ENCODE results near the gene DTL. TPM values are rescaled to one million over a fixed set of nuclear protein-coding genes. Genes with fewer than 3 reads are reported as not detected.

The DTL gene
- total RNA-seq, 2 experiments from 2014 or later = 92.0 to 95.9 TPM

DNA sequence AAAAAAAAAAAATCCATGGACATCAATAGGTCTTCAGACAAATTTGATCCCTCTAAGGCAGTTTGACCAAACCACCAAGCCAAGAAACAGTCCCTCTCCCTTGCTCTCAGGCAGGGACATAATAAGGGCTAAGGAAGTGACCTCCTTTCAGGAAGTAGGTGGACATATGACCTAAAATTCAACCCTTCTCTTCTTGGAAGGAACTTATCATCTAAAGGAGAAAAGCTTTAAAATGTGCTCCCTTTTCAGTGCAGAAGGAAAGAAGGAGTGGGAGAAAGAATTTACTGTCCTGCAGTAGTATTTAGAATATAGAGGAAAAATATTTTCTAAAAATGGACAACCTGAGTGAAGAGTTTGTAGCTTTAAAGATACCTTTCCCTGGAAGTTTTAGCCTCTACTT is 118.1 kb downstream of the DTL start:
- no peaks in the 10 kb centered on the region for H3K36me3 Mint-ChIP-seq (ENCODE audit: low read depth)
- no peaks in the 10 kb centered on the region for H3K9me3 Mint-ChIP-seq
- H3K4me1 Mint-ChIP-seq (ENCODE audit: low read depth) = peaks cover 1% of the 10 kb centered on the region
- intact Hi-C loops (cut with micrococcal nuclease) = no loop called here
- TF ChIP-seq, protein P1, sequence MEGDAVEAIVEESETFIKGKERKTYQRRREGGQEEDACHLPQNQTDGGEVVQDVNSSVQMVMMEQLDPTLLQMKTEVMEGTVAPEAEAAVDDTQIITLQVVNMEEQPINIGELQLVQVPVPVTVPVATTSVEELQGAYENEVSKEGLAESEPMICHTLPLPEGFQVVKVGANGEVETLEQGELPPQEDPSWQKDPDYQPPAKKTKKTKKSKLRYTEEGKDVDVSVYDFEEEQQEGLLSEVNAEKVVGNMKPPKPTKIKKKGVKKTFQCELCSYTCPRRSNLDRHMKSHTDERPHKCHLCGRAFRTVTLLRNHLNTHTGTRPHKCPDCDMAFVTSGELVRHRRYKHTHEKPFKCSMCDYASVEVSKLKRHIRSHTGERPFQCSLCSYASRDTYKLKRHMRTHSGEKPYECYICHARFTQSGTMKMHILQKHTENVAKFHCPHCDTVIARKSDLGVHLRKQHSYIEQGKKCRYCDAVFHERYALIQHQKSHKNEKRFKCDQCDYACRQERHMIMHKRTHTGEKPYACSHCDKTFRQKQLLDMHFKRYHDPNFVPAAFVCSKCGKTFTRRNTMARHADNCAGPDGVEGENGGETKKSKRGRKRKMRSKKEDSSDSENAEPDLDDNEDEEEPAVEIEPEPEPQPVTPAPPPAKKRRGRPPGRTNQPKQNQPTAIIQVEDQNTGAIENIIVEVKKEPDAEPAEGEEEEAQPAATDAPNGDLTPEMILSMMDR (IDR thresholded peaks at IDR 0.05) = no peak
- DNase-seq (no peak), ATAC-seq (no peak)
- POLR2A ChIA-PET = no interaction called here
- no peaks in the 10 kb centered on the region for H3K27me3 Mint-ChIP-seq
- no peak overlapping the region for H3K27ac Mint-ChIP-seq
- CTCF ChIA-PET = interaction anchor here (1.2 kb wide), 1 partner anchor 473 kb away, joined by 3 read pairs; no protein-coding TSS in a partner anchor
- no peak overlapping the region for H3K4me3 Mint-ChIP-seq

Small RNAs within 50 kb of the gene (microRNA-seq; reads per million reads assigned to microRNA genes)
- not detected for gene MIR3122 (ENCODE audit: borderline microRNAs expressed, borderline replicate concordance)

Other genes with a start within 250 kb of the DTL start
- 10 to 100 TPM; 16.5 to 16.7 TPM for gene LPGAT1, start 205.0 kb upstream of the DTL start, total RNA-seq
- gene INTS7, start 191 bp upstream of the DTL start, total RNA-seq = 10 to 100 TPM; 23.2 to 25.4 TPM
- gene PPP2R5A, start 249.7 kb downstream of the DTL start, total RNA-seq = 10 to 100 TPM; 35.2 to 36.5 TPM

Data from activated CD8-positive, alpha-beta T cell treated with anti-CD3 and anti-CD28 coated beads for 36 hours (primary cell).